Activated T-helper 9 cell treated with anti-CD3 and anti-CD28 coated beads, Interleukin-2, amount 50 U/mL, for 16 hours (primary cell): ENCODE results near the gene RAB17.

Experiments used
- DNase-seq: peaks from one replicate; pipeline ENCODE4 v3.0.0-alpha.2; 2020; ENCODE audit warnings: low read depth

RAB17 gene

GRCh38 chr2:237558961-237559641 is 31.4 kb downstream of the RAB17 start:
- no peak for DNase-seq

GRCh38 chr2:237557633-237558015 is 32.9 kb downstream of the RAB17 start:
- DNase-seq: no peak

GRCh38 chr2:237556773-237557632 is 33.5 kb downstream of the RAB17 start:
- peak; percentile 17 for DNase-seq

- DNase-seq: no peak
These were observed 35.0 kb downstream of the RAB17 start for GRCh38 chr2:237555560-237555959.

- DNase-seq: no peak
These were observed 36.6 kb downstream of the RAB17 start for GRCh38 chr2:237553948-237554347.

GRCh38 chr2:237552908-237553307 is 37.6 kb downstream of the RAB17 start:
- DNase-seq: no peak

- no peak for DNase-seq
These were observed 39.4 kb downstream of the RAB17 start for GRCh38 chr2:237551071-237551574.

- DNase-seq: no peak
These were observed 40.7 kb downstream of the RAB17 start for GRCh38 chr2:237549643-237550415.

GRCh38 chr2:237549216-237549615 is 41.3 kb downstream of the RAB17 start:
- no peak for DNase-seq

GRCh38 chr2:237547841-237548416 is 42.6 kb downstream of the RAB17 start:
- DNase-seq: no peak

- no peak for DNase-seq
These were observed 43.6 kb downstream of the RAB17 start for GRCh38 chr2:237546876-237547395.

- no peak for DNase-seq
These were observed 44.3 kb downstream of the RAB17 start for GRCh38 chr2:237546040-237546875.

GRCh38 chr2:237542001-237542704 is 48.4 kb downstream of the RAB17 start:
- no peak for DNase-seq

- no peak for DNase-seq
These were observed 49.3 kb downstream of the RAB17 start for GRCh38 chr2:237541243-237541642.

GRCh38 chr2:237540823-237541222 is 49.7 kb downstream of the RAB17 start:
- DNase-seq: no peak

GRCh38 chr2:237540223-237540775 is 50.2 kb downstream of the RAB17 start:
- no peak for DNase-seq

GRCh38 chr2:237539681-237540080 is 50.9 kb downstream of the RAB17 start:
- no peak for DNase-seq

- DNase-seq: no peak
These were observed 51.6 kb downstream of the RAB17 start for GRCh38 chr2:237538901-237539300.

GRCh38 chr2:237538001-237538720 is 52.4 kb downstream of the RAB17 start:
- no peak for DNase-seq
